Omental fat pad (tissue), 4 donors: ENCODE measurements around the gene INO80E. TPM values are rescaled to one million over a fixed set of nuclear protein-coding genes. Genes with fewer than 3 reads are reported as not detected.

Experiments used
- ATAC-seq: fragments of 150-250 bp; one replicate; pipeline ENCODE4 v1.9.1; 2016; ENCODE audit warnings: mild to moderate bottlenecking, moderate library complexity; ENCODE audit not compliant: low FRiP score
- DNase-seq: peaks from one replicate; pipeline ENCODE4 v3.0.0-alpha.2; 2019; ENCODE audit warnings: low spot score
- CTCF ChIP-seq, 3 donors: fragments of 450-650 bp; IDR thresholded peaks; one replicate each; pipeline ENCODE4 v1.5.1; 2016 to 2017; ENCODE audit warnings: antibody characterized with exemption in 3 of 3, mild to moderate bottlenecking in 3 of 3, moderate library complexity in 2 of 3
- total RNA-seq, 4 donors: library from RNA; depleted of rRNA; stranded (reverse); fragments of >200 nt; gene quantifications; one replicate each; pipeline ENCODE4 v1.1.0, GENCODE V29; 2016

Gene INO80E
- total RNA-seq, 4 donors from 2014 or later = 22.8 to 113 (median 31.1) TPM

- no peak for TF ChIP-seq CTCF (IDR thresholded peaks at IDR 0.05)
- ATAC-seq = no peak
- no peak for DNase-seq
These were observed 2.0 kb upstream of the INO80E start for GRCh38 chr16:29993903-29994599.

- DNase-seq = no peak
- ATAC-seq = peak; percentile 52
- TF ChIP-seq CTCF (IDR thresholded peaks at IDR 0.05) = no peak
These were observed 1.3 kb upstream of the INO80E start for GRCh38 chr16:29994600-29995323.

GRCh38 chr16:29995324-29995910 lies 624 bp upstream of the INO80E start, which contains the start of gene HIRIP3:
HIRIP3 (minus strand) TSS chr16:29995617; CDS start chr16:29995605, 12 bp downstream.
- peak; percentile 77 for ATAC-seq
- no peak for TF ChIP-seq CTCF (IDR thresholded peaks at IDR 0.05)

GRCh38 chr16:29996766-29997250 lies 767 bp downstream of the INO80E start:
- no peak for ATAC-seq
- no peak for DNase-seq
- no peak for TF ChIP-seq CTCF (IDR thresholded peaks at IDR 0.05)

More at GRCh38 chr16:29995324-29995910, 624 bp upstream of the INO80E start, which contains the start of gene HIRIP3:
- peak; percentile 65 for DNase-seq

- DNase-seq (no peak), ATAC-seq (no peak)
- no peak for TF ChIP-seq CTCF (IDR thresholded peaks at IDR 0.05)
These were observed 3.6 kb downstream of the INO80E start for GRCh38 chr16:29999605-30000004.

- no peak for ATAC-seq
- TF ChIP-seq CTCF (IDR thresholded peaks at IDR 0.05) = no peak
These were observed 4.9 kb downstream of the INO80E start for GRCh38 chr16:30000735-30001631.

More at GRCh38 chr16:30000735-30001631, 4.9 kb downstream of the INO80E start:
- no peak for DNase-seq
